GM10248 (cell line): ENCODE measurements around the gene MYH15.

Experiments
- CTCF ChIA-PET: fragments of 300-600 bp; sonication (Branson Sonifier 250); formaldehyde crosslinking; extraction: SDS; loops from one replicate; lab custom pipeline; 2021; ENCODE audit warnings: antibody characterized with exemption; lab: Yijun Ruan, JAX
- POLR2A ChIA-PET: fragments of 350-650 bp; sonication (Branson Sonifier 250); formaldehyde crosslinking; extraction: SDS; loops from one replicate; lab custom pipeline; 2020; ENCODE audit warnings: antibody characterized with exemption; lab: Yijun Ruan, JAX
- DNase-seq: peaks from one replicate; pipeline ENCODE4 v3.0.0; 2012; ENCODE audit errors: extremely low spot score
- TF ChIP-seq, protein P1 (sequence below): IDR thresholded peaks from 2 replicates; pipeline ENCODE4 v1.5.1; 2012; ENCODE audit warnings: mild to moderate bottlenecking, low read depth; ENCODE audit errors: extremely low read depth, missing control alignments, control extremely low read depth

Gene MYH15

DNA sequence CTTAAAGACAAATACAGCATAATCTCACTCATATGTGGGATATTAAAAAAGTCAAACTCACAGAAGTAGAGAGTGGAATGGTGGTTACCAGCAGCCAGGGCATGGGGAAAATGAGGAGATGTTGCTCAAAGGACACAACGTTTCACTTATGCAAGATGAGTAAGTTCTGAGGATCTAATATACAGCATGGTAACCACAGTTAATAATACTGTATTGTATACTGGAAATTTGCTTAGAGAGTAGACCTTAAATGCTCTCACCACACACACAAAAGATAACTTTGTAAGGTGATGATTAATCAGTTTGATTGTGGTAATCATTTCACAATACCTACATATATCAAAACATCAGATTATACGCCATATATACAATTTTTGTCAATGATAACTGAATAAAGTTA is 60.0 kb downstream of the MYH15 start:
- TF ChIP-seq, protein P1, sequence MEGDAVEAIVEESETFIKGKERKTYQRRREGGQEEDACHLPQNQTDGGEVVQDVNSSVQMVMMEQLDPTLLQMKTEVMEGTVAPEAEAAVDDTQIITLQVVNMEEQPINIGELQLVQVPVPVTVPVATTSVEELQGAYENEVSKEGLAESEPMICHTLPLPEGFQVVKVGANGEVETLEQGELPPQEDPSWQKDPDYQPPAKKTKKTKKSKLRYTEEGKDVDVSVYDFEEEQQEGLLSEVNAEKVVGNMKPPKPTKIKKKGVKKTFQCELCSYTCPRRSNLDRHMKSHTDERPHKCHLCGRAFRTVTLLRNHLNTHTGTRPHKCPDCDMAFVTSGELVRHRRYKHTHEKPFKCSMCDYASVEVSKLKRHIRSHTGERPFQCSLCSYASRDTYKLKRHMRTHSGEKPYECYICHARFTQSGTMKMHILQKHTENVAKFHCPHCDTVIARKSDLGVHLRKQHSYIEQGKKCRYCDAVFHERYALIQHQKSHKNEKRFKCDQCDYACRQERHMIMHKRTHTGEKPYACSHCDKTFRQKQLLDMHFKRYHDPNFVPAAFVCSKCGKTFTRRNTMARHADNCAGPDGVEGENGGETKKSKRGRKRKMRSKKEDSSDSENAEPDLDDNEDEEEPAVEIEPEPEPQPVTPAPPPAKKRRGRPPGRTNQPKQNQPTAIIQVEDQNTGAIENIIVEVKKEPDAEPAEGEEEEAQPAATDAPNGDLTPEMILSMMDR, result no peak
- CTCF ChIA-PET, result no interaction called here
- POLR2A ChIA-PET, result no interaction called here
- no peak for DNase-seq

DNA sequence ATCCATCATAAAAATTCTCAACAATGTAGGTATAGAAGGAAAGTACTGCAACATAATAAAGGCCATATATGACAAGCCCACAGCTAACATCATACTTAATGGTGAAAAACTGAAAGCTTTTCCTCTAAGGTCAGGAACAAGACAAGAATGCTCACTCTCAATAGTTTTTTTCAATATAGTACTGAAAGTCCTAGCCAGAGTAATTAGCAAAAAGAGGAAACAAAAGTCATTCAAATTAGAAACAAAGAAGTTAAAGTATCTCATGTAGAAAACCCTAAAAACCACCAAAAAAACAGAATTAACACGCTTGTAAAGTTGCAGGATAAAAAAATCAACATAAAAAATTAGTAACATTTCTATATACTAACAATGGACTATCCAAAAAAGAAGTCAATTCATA is 61.8 kb downstream of the MYH15 start:
- TF ChIP-seq, protein P1, result no peak
- CTCF ChIA-PET, result interaction anchor here (1.4 kb wide), 1 partner anchor 16 kb away, joined by 3 read pairs; no protein-coding TSS in a partner anchor
- no peak for DNase-seq
- POLR2A ChIA-PET, result no interaction called here

DNA sequence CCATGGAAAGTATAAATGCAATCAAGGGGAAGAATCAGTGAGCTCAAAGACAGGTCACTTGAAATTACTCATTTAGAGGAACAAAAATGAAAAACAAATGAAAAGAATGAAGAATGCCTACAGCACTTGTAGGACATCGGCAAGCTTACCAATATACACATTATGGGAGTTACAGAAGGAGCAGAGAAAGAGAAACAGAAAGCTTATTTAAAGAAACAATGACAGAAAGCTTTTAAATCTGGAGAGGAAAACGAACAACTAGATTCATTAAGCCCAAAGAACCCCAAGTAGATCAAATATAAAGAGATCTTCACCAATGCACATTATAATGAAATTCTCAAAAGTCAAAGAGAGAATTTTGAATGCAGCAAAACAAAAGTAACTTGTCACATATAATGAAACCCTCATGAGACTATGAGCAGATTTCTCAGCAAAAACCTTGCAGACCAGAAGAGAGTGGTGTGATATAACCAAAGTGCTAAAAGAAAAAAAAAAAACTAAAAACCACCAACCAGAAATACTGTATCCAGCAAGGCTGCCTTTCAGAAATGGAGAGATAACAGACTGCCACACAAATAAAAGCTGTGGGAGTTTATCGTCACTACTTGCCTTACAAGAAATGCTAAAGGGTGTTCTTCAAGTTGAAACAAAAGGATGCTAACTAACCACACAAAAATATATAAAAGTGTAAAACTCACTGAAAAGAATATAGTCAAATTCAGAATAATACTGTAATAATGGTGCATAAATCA is 63.1 kb downstream of the MYH15 start:
- CTCF ChIA-PET, result interaction anchor here (0.9 to 2.2 kb wide), 5 partner anchors 10 to 21 kb away, joined by 3 to 12 read pairs (median 4); no protein-coding TSS in a partner anchor
- POLR2A ChIA-PET, result no interaction called here
- no peak for DNase-seq
- TF ChIP-seq, protein P1, result no peak

DNA sequence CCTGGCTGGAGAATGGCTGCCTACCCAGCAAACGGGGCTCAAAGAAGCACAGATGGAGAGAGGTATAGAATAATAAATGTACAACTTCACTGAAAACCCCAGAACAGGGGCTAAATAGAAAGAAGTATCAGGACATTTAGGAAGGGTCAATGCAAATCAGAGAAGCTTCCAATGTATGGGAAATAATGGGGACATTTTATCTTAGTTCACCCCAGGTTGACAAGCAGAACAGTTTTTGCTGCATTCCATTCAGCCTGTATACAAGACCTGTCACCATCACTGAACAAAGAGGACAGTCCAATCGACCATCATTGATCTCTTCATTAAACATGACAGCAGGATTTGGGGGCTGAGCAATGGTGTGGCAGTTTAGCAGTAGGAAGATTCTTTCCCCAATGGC is 68.1 kb downstream of the MYH15 start:
- CTCF ChIA-PET, result interaction anchor here (0.8 to 1.9 kb wide), 4 partner anchors 10 to 36 kb away, joined by 3 to 6 read pairs (median 3); no protein-coding TSS in a partner anchor
- DNase-seq, result no peak
- POLR2A ChIA-PET, result no interaction called here
- TF ChIP-seq, protein P1, result no peak

DNA sequence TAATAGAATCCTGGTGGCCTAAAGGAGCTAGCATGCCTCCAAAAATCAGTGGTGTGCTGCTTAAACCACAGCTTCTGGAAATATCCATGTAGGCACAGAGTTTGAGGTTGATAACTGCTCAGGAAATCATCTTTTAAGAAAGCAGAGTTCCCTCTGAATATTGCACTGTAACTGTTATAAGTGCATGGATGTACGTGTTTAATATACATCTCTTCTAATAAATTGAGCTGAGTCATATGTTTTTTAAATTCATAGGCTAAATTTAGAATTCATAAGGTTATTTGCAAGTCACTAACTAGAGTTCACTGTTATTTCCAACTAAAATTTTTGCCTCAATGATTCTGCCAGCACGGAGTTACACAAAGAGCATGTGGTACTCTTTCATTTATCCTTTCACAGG is 68.9 kb downstream of the MYH15 start:
- POLR2A ChIA-PET, result no interaction called here
- CTCF ChIA-PET, result interaction anchor here (0.8 to 1.9 kb wide), 5 partner anchors 11 to 37 kb away, joined by 3 to 6 read pairs (median 3); no protein-coding TSS in a partner anchor
- TF ChIP-seq, protein P1, result no peak
- DNase-seq, result no peak

DNA sequence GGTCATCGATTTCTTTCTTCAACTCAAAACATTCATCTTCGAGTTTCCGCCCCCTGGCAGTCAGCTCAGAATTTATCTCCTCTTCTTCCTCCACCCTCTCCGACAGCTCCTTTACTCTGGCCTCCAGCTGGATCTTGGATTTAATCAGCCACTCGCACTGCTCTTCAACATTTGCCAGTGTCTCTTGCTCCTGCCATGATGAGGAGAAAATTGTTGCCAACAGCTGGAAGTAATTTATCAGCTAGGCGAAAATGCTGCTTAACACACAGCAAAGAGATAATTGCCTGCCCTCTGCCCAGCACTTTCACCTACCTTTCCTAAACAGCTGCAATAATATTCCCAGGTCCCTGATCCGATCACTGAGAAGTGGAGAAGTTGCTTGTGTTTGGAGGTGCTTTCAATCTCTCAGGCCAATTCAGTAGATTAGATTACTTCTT is 69.3 kb downstream of the MYH15 start:
- no peak for DNase-seq
- CTCF ChIA-PET, result interaction anchor here (0.8 to 1.9 kb wide), 6 partner anchors 11 to 37 kb away, joined by 3 to 6 read pairs (median 3); no protein-coding TSS in a partner anchor
- POLR2A ChIA-PET, result no interaction called here
- TF ChIP-seq, protein P1, result no peak
